Measurements from ENCODE around the gene ARHGEF5.

The ARHGEF5 gene

GRCh38 chr7:144378651-144379050 lies 23.4 kb downstream of the ARHGEF5 start:
- no peak for DNase-seq
- in situ Hi-C loops (cut with MboI; ENCODE audit: low pct_unique_long_range_greater_than_20kb, low sequenced_read_pairs) = no loop called here

- no peak for DNase-seq
- in situ Hi-C loops (cut with MboI; ENCODE audit: low pct_unique_long_range_greater_than_20kb, low sequenced_read_pairs) = no loop called here
Measured at GRCh38 chr7:144379776-144380384, 24.7 kb downstream of the ARHGEF5 start.

- in situ Hi-C loops (cut with MboI; ENCODE audit: low pct_unique_long_range_greater_than_20kb, low sequenced_read_pairs) = no loop called here
- DNase-seq = no peak
Measured at GRCh38 chr7:144384071-144384470, 28.9 kb downstream of the ARHGEF5 start.

- no peak for DNase-seq
- in situ Hi-C loops (cut with MboI; ENCODE audit: low pct_unique_long_range_greater_than_20kb, low sequenced_read_pairs) = no loop called here
Measured at GRCh38 chr7:144384555-144385245, 29.5 kb downstream of the ARHGEF5 start.

- in situ Hi-C loops (cut with MboI; ENCODE audit: low pct_unique_long_range_greater_than_20kb, low sequenced_read_pairs) = no loop called here
- no peak for DNase-seq
Measured at GRCh38 chr7:144386741-144387140, 31.5 kb downstream of the ARHGEF5 start.

- in situ Hi-C loops (cut with MboI; ENCODE audit: low pct_unique_long_range_greater_than_20kb, low sequenced_read_pairs) = no loop called here
- DNase-seq = no peak
Measured at GRCh38 chr7:144388950-144389349, 33.7 kb downstream of the ARHGEF5 start.

- no peak for DNase-seq
- in situ Hi-C loops (cut with MboI; ENCODE audit: low pct_unique_long_range_greater_than_20kb, low sequenced_read_pairs) = no loop called here
Measured at GRCh38 chr7:144390481-144390880, 35.3 kb downstream of the ARHGEF5 start.

- in situ Hi-C loops (cut with MboI; ENCODE audit: low pct_unique_long_range_greater_than_20kb, low sequenced_read_pairs) = no loop called here
- DNase-seq = no peak
Measured at GRCh38 chr7:144391014-144391413, 35.8 kb downstream of the ARHGEF5 start.

- DNase-seq = peak; percentile 61
- in situ Hi-C loops (cut with MboI; ENCODE audit: low pct_unique_long_range_greater_than_20kb, low sequenced_read_pairs) = no loop called here
Measured at GRCh38 chr7:144391823-144392255, 36.6 kb downstream of the ARHGEF5 start.

- in situ Hi-C loops (cut with MboI; ENCODE audit: low pct_unique_long_range_greater_than_20kb, low sequenced_read_pairs) = no loop called here
- DNase-seq = peak; percentile 47
Measured at GRCh38 chr7:144397086-144397485, 41.9 kb downstream of the ARHGEF5 start.

GRCh38 chr7:144398291-144398690 lies 43.1 kb downstream of the ARHGEF5 start:
- no peak for DNase-seq
- in situ Hi-C loops (cut with MboI; ENCODE audit: low pct_unique_long_range_greater_than_20kb, low sequenced_read_pairs) = no loop called here

GRCh38 chr7:144398911-144399310 lies 43.7 kb downstream of the ARHGEF5 start:
- DNase-seq = no peak
- in situ Hi-C loops (cut with MboI; ENCODE audit: low pct_unique_long_range_greater_than_20kb, low sequenced_read_pairs) = no loop called here

- in situ Hi-C loops (cut with MboI; ENCODE audit: low pct_unique_long_range_greater_than_20kb, low sequenced_read_pairs) = no loop called here
- DNase-seq = no peak
Measured at GRCh38 chr7:144399946-144400345, 44.7 kb downstream of the ARHGEF5 start.

GRCh38 chr7:144401490-144401889 lies 46.3 kb downstream of the ARHGEF5 start:
- no peak for DNase-seq
- in situ Hi-C loops (cut with MboI; ENCODE audit: low pct_unique_long_range_greater_than_20kb, low sequenced_read_pairs) = no loop called here

- in situ Hi-C loops (cut with MboI; ENCODE audit: low pct_unique_long_range_greater_than_20kb, low sequenced_read_pairs) = no loop called here
Measured at GRCh38 chr7:144403102-144403501, 47.9 kb downstream of the ARHGEF5 start.

GRCh38 chr7:144403649-144404061 lies 48.5 kb downstream of the ARHGEF5 start, which contains the start of gene NOBOX:
NOBOX (minus strand) TSS chr7:144403693.
- in situ Hi-C loops (cut with MboI; ENCODE audit: low pct_unique_long_range_greater_than_20kb, low sequenced_read_pairs) = no loop called here

More at GRCh38 chr7:144403102-144403501, 47.9 kb downstream of the ARHGEF5 start:
- no peak for DNase-seq

GRCh38 chr7:144404946-144405345 lies 49.7 kb downstream of the ARHGEF5 start:
- in situ Hi-C loops (cut with MboI; ENCODE audit: low pct_unique_long_range_greater_than_20kb, low sequenced_read_pairs) = no loop called here
- no peak for DNase-seq

More at GRCh38 chr7:144403649-144404061, 48.5 kb downstream of the ARHGEF5 start, which contains the start of gene NOBOX:
- DNase-seq = no peak

- in situ Hi-C loops (cut with MboI; ENCODE audit: low pct_unique_long_range_greater_than_20kb, low sequenced_read_pairs) = no loop called here
- no peak for DNase-seq
Measured at GRCh38 chr7:144407266-144407931, 52.2 kb downstream of the ARHGEF5 start.

- in situ Hi-C loops (cut with MboI; ENCODE audit: low pct_unique_long_range_greater_than_20kb, low sequenced_read_pairs) = no loop called here
- DNase-seq = no peak
Measured at GRCh38 chr7:144408121-144408520, 52.9 kb downstream of the ARHGEF5 start.

- in situ Hi-C loops (cut with MboI; ENCODE audit: low pct_unique_long_range_greater_than_20kb, low sequenced_read_pairs) = no loop called here
- DNase-seq = no peak
Measured at GRCh38 chr7:144410441-144410840, 55.2 kb downstream of the ARHGEF5 start.
